Measurements from ENCODE around the gene GAL3ST2. TPM values are rescaled to one million over a fixed set of nuclear protein-coding genes. Genes with fewer than 3 reads are reported as not detected.

Gene GAL3ST2
- total RNA-seq, 4 donors from 2014 or later = 2.7 TPM; not detected in 3

DNA sequence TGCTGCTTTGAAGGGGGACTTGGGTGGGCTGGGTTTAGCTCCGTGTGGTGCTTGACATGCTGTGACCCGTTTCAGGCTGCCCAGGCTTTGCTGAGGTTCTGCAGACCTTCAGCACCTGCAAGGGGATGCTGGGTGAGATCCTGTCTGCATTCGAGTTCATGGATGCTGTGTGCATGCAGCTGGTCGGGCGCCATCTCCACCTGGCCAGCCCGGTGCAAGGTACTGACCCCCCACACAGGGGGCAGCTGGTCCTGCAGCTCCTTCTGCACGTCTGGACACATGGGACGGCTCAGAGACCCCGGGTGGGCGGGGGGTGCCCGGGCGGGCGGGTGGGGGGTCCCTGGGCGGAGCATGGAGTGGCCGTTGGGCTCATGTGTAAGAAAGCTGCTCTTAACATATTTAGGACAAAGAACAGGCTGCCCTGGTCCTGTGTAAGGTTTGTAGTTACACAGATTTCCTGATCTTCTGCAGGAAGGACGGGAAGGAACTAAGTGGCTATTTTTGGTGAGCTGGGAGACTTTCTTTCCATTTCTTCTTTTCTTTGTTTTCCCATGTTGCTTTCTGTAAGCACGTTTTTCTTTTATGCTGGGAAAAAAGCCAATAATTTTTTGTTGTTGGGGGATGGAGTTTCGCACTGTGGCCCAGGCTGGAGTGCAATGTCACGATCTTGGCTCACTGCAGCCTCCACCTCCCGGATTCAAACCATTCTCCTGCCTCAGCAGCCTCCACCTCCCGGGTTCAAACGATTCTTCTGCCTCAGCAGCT, 26.4 kb upstream of the GAL3ST2 start:
- H3K27ac ChIP-seq (replicated peaks in 1 of 4) = no peak overlapping the region
- peaks cover 0 to 12% (median 3%) of the 10 kb centered on the region in 4 donors for H3K4me1 ChIP-seq
- 63% methylated on average over 11 of the region's 22 CpGs for WGBS
- H3K4me3 ChIP-seq = no peak overlapping the region
- no peaks in the 10 kb centered on the region for H3K27me3 ChIP-seq
- DNase-seq (ENCODE audit: extremely low spot score) = no peak
- peaks cover 8 to 97% (median 52%) of the 10 kb centered on the region in 4 donors for H3K36me3 ChIP-seq
- no peaks in the 10 kb centered on the region for H3K9me3 ChIP-seq
- intact Hi-C loops (cut with DNase I) = no loop called here
- TF ChIP-seq EP300 (IDR thresholded peaks at IDR 0.05) = no peak
- no peak for TF ChIP-seq POLR2AphosphoS5 (IDR thresholded peaks at IDR 0.05)
- TF ChIP-seq POLR2A (IDR thresholded peaks at IDR 0.05; ENCODE audit: low read depth) = no peak
- TF ChIP-seq, protein P1, sequence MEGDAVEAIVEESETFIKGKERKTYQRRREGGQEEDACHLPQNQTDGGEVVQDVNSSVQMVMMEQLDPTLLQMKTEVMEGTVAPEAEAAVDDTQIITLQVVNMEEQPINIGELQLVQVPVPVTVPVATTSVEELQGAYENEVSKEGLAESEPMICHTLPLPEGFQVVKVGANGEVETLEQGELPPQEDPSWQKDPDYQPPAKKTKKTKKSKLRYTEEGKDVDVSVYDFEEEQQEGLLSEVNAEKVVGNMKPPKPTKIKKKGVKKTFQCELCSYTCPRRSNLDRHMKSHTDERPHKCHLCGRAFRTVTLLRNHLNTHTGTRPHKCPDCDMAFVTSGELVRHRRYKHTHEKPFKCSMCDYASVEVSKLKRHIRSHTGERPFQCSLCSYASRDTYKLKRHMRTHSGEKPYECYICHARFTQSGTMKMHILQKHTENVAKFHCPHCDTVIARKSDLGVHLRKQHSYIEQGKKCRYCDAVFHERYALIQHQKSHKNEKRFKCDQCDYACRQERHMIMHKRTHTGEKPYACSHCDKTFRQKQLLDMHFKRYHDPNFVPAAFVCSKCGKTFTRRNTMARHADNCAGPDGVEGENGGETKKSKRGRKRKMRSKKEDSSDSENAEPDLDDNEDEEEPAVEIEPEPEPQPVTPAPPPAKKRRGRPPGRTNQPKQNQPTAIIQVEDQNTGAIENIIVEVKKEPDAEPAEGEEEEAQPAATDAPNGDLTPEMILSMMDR (IDR thresholded peaks at IDR 0.05) = no peak

DNA sequence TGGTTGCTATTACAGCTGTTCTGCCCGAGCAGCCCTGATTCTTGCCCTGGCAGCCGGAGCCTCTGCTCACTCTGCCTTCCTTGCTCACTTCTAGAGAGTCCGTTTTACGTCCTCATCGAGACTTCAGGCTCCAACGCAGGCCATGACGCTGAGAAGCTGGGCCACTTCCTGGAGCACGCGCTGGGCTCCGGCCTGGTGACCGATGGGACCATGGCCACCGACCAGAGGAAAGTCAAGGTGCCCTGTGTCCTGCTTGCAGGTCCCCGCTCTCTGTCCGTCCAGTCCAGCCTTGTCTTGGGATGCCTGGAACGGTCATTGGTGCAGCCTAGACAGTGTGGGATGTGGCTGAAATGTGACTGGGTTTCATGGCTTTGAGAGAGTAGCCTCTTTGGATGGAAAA, 25.5 kb upstream of the GAL3ST2 start:
- Histone ChIP-seq H3K9me3 (no peaks in the 10 kb centered on the region), H3K4me3 (no peak overlapping the region), H3K27ac (replicated peaks in 1 of 4) (no peak overlapping the region), H3K36me3 (peaks cover 10 to 97% (median 53%) of the 10 kb centered on the region in 4 donors), H3K4me1 (peaks cover 0 to 12% (median 3%) of the 10 kb centered on the region in 4 donors), H3K27me3 (no peaks in the 10 kb centered on the region)
- WGBS = 93% methylated on average over 13 of the region's 15 CpGs
- TF ChIP-seq EP300 (IDR thresholded peaks at IDR 0.05) = no peak
- TF ChIP-seq POLR2A (IDR thresholded peaks at IDR 0.05; ENCODE audit: low read depth) = no peak
- no peak for TF ChIP-seq POLR2AphosphoS5 (IDR thresholded peaks at IDR 0.05)
- TF ChIP-seq, protein P1 (IDR thresholded peaks at IDR 0.05) = no peak
- intact Hi-C loops (cut with DNase I) = no loop called here
- DNase-seq (ENCODE audit: extremely low spot score) = no peak

DNA sequence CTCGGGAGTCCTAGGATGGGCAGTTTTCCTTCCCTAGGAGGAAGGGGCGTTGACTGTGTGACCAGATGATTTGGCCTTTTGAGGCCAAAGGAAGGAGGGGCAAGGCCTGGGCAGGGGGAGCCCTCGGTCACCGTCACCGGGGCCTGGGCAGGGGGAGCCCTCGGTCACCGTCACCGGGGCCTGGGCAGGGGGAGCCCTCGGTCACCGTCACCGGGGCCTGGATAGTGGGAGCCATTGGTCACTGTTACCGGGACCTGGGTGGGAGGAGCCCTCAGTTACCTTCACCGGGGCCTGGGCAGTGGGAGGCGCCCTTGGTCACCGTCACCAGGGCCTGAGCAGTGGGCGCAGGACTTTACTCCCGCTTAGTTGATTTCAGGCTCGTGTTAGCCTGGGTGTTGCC, 24.8 kb upstream of the GAL3ST2 start:
- no peak overlapping the region for H3K4me3 ChIP-seq
- H3K27me3 ChIP-seq = no peaks in the 10 kb centered on the region
- peaks cover 13 to 97% (median 57%) of the 10 kb centered on the region in 4 donors for H3K36me3 ChIP-seq
- TF ChIP-seq EP300 (IDR thresholded peaks at IDR 0.05) = no peak
- TF ChIP-seq, protein P1 (IDR thresholded peaks at IDR 0.05) = no peak
- no peak for TF ChIP-seq POLR2A (IDR thresholded peaks at IDR 0.05; ENCODE audit: low read depth)
- no peak for TF ChIP-seq POLR2AphosphoS5 (IDR thresholded peaks at IDR 0.05)
- no peaks in the 10 kb centered on the region for H3K9me3 ChIP-seq
- 93% methylated on average over 11 of the region's 18 CpGs for WGBS
- H3K27ac ChIP-seq (replicated peaks in 1 of 4) = no peak overlapping the region
- DNase-seq (ENCODE audit: extremely low spot score) = no peak
- intact Hi-C loops (cut with DNase I) = no loop called here
- peaks cover 0 to 12% (median 3%) of the 10 kb centered on the region in 4 donors for H3K4me1 ChIP-seq

DNA sequence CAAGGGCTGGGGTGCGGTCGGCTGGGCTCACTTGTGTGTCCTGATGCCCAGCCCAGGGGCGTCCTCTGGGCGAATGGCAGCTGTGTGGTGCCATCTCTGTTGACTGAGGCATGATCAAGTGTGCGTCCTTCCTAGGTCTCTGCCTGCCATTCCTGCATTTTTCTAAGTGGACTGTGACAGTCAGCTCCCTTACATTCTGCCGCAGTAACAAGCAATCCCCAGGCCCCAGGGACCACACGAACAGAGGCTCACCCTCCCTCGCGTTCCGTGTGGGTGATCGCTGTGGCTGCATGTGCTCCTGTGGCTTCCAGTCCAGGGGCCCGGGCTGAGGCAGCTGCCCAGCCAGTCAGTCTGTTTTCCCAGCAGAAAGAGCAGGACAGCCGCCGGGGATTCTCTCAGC, 24.4 kb upstream of the GAL3ST2 start:
- intact Hi-C loops (cut with DNase I) = no loop called here
- H3K36me3 ChIP-seq = peaks cover 13 to 97% (median 60%) of the 10 kb centered on the region in 4 donors
- H3K4me3 ChIP-seq = no peak overlapping the region
- no peaks in the 10 kb centered on the region for H3K27me3 ChIP-seq
- H3K27ac ChIP-seq (replicated peaks in 1 of 4) = no peak overlapping the region
- no peak for DNase-seq (ENCODE audit: extremely low spot score)
- WGBS = 92% methylated on average over 14 of the region's 14 CpGs
- no peaks in the 10 kb centered on the region for H3K9me3 ChIP-seq
- H3K4me1 ChIP-seq = peaks cover 0 to 12% (median 3%) of the 10 kb centered on the region in 4 donors
- TF ChIP-seq EP300 (IDR thresholded peaks at IDR 0.05) (no peak), POLR2AphosphoS5 (IDR thresholded peaks at IDR 0.05) (no peak), POLR2A (IDR thresholded peaks at IDR 0.05; ENCODE audit: low read depth) (no peak)
- TF ChIP-seq, protein P1 (IDR thresholded peaks at IDR 0.05) = no peak
